ENCODE data around the gene FBXW7.

FBXW7 gene, protein sequence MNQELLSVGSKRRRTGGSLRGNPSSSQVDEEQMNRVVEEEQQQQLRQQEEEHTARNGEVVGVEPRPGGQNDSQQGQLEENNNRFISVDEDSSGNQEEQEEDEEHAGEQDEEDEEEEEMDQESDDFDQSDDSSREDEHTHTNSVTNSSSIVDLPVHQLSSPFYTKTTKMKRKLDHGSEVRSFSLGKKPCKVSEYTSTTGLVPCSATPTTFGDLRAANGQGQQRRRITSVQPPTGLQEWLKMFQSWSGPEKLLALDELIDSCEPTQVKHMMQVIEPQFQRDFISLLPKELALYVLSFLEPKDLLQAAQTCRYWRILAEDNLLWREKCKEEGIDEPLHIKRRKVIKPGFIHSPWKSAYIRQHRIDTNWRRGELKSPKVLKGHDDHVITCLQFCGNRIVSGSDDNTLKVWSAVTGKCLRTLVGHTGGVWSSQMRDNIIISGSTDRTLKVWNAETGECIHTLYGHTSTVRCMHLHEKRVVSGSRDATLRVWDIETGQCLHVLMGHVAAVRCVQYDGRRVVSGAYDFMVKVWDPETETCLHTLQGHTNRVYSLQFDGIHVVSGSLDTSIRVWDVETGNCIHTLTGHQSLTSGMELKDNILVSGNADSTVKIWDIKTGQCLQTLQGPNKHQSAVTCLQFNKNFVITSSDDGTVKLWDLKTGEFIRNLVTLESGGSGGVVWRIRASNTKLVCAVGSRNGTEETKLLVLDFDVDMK

DNA sequence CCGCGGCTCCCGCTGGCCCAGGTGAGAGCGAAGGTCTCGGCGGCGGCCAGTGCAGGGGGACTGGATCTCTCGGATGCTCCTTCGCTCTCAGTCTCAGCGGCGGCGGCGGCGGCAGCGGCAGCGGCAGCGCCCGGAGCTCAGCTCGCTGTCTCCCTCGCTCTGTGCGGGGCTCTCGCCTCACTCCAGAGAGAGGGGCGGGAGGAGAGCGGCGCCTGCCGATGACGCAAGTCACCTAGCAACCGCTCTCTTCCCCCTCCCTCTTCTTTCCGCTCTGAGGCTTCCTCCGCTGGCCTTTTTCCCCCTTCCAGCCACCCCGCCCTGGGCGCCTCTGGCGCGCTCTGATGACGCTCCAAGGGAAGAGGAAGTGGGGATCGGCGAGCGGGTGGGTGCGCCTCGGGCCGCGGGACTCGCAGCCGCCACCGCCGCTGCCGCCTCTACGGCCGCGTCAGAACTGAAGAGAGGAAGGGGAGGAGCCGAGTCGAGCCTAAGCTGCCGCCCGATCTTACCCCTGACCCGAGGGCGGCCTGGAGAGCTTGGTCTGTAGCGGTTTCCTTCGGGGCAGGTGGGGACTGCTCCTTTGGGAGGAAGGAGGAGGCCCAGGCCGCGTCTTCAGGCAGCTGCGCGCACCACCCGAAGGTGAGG is at the start of gene FBXW7:
Gene FBXW7 (minus strand): TSS at position 190 of the 642 bp plus-strand sequence. CDS start 124,289 bp downstream, outside the sequence.
- DNase-seq, result peak; percentile 87 to 99 (median 97)

DNA sequence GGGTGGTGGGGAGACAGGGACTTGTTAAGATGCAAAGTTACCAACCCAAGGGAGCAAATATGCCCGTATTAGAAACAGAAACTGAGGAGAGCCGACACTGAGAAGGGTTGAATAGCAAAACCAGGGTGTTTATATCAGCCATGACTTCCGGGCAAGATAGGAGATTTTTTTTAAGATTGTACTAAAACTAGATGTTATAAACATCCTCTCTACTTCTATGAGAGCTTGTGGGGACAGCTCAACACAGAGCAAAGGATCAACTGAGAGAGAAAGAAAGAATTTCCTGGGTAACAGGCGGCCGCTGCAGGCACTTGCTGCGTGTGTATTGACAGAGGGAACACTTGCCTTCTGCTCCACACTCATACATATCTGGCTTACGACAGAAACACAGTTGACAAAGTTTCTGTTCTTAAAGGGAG is 49.1 kb upstream of the FBXW7 start:
- DNase-seq, result no peak

DNA sequence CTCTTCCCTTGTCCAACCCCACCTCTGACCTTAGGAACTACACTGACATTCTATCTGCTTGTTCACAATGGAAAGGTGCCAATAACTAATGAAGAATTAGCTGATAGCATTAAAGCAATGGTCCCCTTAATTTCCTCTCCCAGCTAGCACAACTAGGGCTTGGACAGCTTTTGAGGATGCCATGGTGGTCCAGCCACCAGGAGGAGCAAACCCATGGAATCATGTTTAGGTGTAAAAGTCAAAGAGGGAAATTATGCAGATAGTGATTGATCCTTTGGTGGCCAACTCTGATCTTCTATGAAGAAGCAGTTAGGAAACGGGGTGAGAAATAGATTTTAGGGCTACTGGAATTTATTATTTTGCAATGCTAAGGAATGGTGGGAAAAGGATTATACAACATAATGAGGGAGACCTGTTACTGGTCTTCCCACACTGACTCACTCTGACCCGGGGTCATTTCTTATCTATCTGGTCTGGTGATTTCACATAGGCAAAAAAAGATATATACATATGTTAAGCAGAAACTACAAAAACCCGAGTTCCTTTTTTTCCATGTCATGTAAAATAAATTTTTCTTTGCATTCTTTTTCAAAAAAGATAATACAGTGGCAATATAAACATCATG is 45.8 kb upstream of the FBXW7 start:
- DNase-seq, result no peak

DNA sequence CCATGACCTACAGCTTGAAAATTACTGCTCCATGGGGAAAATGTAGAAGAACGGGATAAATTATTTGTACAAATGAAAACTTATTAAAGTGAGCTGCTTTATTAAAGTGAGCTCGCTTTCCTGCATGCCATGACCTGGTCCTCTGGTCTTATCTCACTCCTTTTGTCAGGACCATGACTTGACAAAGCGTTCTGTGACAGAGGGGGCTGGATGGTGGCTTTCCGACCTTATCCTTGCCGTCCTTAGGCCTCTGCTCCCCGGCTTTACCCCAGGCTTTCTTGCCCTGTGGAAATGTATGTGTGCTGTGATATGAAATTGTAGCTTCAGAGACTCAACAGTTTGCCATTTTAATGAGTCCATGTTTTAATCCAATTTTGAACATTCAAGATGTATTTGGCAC is 44.0 kb upstream of the FBXW7 start:
- DNase-seq, result no peak

DNA sequence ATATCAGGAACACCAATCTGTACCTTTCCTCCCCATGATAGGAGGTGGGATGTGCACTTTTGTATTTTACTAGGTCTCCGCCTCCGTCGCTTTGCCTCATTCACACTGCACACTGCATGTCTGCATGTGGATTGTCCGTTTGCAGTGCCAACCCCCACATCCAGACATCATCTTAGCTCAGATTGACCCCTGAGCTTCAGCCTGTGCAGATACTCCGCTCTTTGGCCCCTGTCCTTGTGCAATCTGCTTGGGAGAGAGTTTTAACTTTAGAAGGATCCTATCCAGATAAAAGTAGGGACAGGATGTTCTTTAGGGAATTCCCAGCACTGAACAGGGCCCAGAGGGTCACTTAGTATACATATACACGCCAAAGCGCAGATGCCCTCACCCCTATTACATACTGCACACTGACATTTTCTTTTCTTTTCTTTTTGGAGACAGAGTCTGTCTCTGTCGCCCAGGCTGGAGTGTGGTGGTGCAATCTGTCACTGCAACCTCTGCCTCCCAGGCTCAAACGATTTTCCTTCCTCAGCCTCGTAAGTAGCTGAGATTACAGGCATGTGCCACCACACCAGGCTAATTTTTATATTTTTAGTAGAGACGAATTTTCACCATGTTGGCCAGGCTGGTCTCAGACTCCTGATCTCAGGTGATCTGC is 43.3 kb upstream of the FBXW7 start:
- no peak for DNase-seq

DNA sequence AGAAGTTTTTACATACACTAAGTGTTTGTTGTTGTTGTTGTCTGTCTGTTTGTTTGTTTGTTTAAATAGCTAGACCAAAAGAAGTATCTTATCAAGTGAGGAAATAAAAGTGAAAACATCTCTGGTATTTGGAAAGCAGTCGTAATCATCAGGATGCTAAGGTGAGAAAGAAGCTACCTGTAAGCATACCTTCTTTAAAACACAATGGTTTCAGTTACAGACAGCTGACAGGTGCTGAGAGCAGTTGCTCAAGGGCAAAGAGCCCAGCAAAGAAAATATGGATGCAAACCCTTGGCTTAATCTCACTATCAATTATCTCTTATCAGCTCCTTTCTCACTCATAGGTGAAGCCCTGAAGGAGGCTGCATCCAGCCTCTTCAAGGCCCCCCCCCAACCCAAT is 42.8 kb upstream of the FBXW7 start:
- DNase-seq, result no peak

DNA sequence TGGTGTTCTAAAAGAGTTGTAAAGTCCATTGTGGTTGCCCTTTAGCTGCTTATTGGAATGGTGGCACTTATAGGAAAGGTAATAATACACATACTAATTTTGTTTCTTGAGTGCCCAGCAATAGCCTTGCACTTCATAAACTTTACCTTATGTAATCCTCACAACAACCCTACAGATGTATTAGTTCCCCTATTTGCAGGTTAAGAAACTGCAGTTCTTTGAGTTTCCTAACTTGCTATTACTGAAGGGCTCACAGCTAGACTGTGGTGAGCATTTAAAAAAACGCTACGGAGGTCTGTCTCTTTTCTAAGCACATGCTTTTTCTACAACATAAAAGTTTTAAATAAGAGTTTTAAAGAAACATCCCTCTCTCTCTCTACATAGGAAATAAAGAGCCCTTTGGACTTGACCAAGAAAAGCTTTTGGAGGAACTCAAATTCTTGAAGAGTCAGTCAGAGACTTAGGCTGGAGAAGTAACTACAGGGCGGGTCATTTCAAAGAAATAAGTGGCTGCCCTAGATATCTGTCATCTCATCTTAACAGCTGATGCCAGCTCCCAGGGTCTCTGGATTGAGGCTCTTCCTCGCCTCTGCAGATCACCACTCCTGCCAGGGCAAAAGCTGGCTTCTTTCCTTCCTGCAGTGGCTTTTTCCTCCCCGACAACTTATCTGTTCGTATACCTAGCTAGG is 42.0 kb upstream of the FBXW7 start:
- no peak for DNase-seq

DNA sequence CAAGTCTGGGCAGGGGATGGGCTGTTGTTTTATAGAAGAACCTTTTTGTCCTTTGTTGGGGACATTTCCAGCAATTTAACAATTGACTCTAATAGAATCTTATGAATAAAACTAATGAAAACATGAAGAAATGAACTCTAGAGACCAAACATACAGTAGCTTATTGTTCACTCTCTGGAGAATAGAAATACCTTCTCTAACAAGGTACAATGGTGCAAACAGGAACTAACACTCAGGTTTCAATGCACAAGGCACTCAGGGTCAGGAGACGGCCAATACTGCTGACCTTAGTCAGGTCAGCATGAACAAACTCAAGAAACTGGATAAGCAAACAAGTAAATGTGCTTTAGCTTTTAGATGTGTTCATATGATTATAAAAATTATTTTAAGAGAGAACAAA is 39.6 kb upstream of the FBXW7 start:
- DNase-seq, result no peak

DNA sequence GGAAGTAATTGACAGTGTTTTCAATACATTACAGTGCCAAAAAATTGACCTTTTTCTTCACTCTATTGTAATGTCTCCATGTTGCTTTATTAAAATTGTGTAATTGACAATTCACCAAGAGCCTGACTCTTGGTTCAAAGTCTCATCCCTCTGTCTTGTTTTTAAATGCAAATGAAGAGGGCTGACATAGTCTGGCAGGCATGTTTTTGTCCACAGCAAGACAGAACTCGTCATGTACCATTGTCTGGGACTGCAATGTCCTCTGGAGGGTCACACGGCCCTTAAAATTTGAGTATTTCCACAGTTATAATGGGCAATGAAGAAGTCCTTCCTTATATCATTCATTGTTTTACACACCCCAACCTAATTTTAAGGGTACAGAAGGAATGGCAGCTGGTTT is 38.0 kb upstream of the FBXW7 start:
- no peak for DNase-seq

DNA sequence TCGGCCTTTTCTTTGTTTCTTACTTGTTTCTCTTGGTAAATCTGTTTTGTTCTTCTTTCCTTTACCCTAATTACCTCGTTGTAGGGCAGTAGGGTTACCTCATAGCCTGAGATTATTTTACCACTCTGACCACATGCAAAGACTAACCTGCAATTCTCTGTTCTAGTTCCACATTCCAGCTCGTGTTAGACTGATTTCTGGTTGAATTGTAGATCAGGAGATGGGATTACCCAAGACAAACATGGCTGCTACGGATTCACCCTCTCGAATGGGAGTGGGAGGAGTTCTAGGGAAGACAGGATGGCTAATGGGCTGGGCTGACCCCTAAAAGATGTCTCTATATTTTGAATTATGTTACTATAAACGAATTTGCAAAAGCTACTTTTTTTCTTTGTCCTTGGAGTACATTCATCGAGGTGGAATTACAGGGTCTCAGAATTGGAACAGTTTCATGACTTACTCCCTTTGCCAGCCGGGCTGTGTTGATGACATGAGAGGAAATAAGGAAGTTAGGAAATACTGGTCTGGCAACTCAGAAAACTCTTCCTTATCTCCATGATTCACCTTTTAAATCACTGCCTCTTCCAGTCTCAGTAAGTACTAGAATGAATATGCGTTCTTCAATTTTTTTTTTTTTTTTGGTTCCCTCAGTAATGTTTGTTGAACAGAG is 36.7 kb upstream of the FBXW7 start:
- no peak for DNase-seq

DNA sequence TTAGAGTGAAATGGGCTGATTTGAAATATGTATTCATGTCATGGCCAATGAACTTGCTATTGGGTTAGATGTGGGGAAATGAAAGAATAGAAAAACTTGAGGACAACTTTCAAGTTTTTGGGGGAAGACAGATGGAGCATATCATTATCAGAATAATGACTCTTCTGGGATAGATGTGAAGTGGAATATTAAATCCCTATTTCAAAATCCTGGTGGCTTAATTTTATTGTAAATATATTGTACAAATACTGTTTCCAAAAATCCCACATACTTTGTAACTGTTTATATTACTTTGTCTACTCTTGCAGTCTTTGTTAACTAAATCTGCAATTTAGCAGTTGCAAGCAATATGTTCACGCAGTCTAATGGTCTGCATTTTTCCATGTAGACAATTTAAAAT is 35.9 kb upstream of the FBXW7 start:
- DNase-seq, result no peak

DNA sequence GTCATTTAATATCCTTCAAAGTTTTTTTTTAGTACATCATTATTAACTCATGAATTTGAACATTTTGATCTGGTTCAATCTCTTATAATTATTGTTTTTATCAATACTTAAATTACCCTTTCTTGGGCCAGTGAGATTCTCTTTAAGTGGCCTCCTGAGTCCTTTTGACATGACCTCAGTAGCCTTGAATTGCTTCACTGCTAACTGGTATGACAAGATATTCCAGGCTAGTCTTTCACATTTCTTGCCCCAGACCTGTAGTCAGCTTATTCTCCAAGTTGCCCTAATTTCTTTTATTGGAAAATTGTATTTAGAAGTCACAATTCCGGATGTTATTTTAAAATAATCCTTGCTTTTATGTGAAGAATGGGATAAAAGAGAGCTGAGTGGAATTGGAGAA is 35.4 kb upstream of the FBXW7 start:
- no peak for DNase-seq

DNA sequence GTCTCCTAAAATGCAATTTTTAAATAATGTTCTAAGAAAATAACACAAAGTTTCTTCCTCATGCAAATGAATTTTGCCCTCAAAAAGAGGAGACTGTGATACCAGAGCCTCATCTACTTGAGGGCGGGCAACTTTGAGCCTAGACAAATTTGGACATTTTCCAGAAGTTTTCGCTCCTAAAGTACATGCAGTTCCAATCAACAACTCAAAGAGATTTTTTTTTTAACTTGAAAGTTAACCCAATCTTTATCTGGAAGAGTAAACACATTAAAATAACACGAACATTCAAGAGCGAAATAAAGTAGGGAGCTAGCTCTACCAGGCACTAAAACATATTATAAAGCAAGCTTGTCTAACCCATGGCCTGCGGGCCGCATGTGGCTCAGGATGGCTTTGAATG is 29.4 kb upstream of the FBXW7 start:
- no peak for DNase-seq

DNA sequence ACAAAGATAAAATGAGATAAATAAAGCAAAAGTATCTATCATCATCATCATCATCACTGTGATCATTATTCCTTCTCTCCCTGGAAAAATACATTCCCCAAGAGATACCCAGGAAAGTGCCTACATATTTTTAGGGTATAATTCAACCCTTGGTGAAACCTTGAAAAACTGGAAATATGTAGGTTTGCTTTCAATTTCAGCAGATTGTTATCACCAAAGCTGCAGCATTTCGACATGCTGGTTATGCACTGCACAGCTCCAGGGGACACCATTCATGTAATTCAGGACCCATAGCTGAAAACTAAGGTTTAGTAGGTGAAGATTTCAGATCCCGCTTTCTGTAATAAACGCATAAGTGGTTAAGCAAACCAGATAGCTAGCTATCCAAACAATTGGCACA is 28.4 kb upstream of the FBXW7 start:
- DNase-seq, result no peak

DNA sequence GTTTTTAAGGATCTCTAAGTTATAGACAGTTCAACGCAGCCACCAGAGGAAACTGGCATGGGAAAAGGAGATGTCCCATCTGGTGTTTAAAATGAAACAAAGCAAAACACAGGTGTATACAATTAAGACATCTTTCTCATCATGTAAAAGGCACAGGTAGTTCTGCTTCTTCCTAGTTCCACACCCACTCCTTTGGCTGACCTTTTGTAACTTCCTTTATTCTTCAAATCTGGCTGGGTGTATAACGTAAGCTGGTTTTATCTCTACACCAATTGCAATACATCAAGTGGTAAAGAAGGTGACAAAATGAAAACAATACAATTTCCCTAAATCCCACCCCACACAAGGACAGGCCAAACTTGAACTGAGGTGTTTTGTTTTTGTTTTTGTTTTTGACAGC is 27.3 kb upstream of the FBXW7 start:
- no peak for DNase-seq

DNA sequence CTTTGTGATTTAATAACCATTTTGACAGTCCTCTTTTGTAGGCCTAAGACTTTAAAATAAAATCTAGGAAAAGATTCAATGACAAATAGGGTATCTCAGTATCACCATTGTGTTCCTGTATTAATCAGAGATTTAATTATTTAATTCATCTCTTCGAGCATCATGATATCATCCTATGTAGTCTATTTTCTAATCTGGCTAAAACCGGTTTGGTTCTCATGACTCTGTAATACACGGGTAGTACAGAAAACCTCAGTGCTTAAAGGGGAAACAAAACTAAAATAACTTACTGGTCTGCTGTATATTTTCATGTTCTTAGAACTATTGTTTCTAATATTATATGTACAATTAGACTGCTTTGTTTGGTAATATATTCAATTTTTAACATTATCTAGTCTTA is 23.7 kb upstream of the FBXW7 start:
- no peak for DNase-seq

DNA sequence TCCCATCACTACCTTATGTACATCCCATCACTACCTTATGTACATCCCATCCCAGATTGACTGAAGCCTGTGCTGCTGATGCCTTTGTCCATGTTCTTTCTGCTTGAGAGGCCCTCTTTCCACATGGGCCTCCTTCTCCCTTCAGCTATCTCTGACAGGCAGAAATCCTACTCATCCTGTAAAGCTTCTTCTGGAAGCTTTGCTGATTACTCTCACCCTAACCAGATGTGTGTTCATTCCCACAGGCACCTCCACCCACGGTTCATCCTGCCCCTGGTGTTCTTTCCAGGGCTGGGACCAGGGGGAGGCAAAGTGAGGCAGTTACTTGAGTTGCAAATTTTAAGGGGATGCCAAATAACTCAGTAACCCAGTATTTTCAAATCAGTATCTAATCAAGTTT is 22.5 kb upstream of the FBXW7 start:
- no peak for DNase-seq

DNA sequence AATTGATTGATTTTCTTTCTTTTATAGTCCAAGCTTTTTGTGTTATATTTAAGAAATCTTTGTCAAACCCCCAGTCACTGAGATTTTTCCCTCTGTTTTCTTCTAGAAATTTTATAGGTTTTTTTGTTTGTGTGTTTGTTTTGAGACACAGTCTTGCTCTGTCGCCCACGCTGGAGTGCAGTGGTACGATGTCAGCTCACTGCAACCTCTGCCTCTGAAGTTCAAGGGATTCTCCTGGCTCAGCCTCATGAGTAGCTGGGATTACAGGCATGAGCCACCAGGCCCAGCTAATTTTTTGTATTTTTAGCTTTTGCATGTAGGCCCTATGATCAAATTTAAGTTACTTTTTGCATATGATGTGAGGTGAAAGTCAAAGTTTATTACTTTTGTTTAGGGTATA is 20.9 kb upstream of the FBXW7 start:
- DNase-seq, result no peak

DNA sequence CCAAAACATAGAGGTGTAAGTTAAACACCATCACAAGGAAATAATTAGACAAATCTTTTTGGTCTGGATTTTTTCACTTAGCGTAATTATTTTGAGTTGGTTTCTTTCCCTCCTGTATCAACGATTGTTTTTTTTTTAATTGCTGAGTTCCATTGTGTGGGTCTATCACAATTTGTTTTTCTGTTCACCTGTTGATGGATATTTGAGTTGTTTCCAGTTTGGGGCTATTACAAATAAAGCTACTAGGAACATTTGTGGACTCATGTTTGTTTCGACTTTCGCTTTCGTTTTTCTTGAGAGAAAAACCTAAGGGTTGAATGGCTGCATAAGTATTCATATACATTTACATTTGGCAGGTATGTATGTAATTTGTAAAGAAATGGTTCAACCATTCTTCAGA is 20.4 kb upstream of the FBXW7 start:
- no peak for DNase-seq

DNA sequence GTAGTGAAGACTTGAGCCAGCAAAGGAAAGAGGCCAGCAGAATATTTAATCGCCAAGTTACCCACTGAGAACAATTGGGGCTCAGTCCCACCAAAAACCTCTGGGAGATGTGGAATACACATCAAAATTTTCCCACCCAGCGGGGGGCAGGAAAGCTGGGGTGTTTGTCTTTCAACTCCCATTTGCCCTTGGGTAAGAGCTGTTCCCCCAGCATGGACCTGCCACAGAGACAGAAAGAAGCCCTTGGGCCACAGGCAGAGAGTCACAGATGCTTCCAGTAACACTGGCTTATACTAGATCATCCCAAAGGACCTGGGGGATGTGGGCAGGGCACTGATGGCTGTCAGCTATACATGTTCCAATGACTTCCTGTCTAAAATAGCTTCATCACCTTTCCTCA is 18.9 kb upstream of the FBXW7 start:
- no peak for DNase-seq

Data from amygdala (tissue), 56 donors.